NCI-H774 (cell line): ENCODE results near the gene UGT1A4.
"Not testable (repeated sequence)": the region's sequence is repeated elsewhere in the genome, so short reads cannot be mapped to it uniquely, and the experiment has no call there.

Experiments
- DNase-seq: peaks from one replicate; lab custom pipeline; 2025; lab: John Stamatoyannopoulos, UW

Gene UGT1A4

DNA sequence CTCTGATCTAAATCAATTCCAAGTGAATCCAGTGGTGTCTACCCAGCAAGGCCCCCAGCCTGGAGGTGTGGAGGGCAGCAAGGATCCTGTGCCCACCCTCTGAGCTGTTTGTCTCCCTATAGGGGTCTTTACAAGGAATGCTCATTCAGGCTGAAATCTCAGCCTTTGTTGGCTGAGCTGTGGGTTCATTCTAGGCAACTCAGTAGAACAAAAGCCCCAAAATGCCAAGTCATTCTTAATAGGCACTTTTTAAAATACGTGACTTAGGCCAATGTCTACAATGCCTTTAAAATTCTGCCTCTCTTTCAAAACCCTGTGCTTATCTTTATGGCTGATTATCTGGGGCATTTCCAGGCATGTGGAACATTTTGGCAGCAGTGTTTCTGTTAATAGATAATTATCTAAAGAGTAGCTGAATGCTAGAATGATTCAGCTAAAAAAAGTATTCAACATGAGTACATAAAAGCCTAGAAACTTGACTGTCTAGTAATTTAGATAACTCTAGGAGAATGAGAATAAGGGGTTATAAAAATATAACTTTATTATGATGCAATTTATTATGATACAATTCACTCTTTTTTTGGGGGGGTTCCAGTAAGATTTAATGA lies 18.4 kb upstream of the UGT1A4 start:
- no peak for DNase-seq

DNA sequence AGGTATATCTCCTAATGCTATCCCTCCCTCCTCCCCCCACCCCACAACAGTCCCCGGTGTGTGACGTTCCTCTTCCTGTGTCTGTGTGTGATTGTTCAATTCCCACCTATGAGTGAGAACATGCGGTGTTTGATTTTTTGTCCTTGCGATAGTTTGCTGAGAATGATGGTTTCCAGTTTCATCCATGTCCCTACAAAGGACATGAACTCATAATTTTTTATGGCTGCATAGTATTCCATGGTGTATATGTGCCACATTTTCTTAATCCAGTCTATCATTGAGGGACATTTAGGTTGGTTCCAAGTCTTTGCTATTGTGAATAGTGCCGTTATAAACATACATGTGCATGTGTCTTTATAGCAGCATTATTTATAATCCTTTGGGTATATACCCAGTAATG lies 17.7 kb upstream of the UGT1A4 start:
- DNase-seq = not testable (repeated sequence)

GRCh38 chr2:233702238-233702637 lies 16.3 kb upstream of the UGT1A4 start:
- DNase-seq = no peak

GRCh38 chr2:233705911-233706506 lies 12.5 kb upstream of the UGT1A4 start:
- no peak for DNase-seq

- DNase-seq = no peak
Measured at GRCh38 chr2:233706720-233707119, 11.8 kb upstream of the UGT1A4 start.

- no peak for DNase-seq
Measured at GRCh38 chr2:233707940-233708644, 10.4 kb upstream of the UGT1A4 start.

DNA sequence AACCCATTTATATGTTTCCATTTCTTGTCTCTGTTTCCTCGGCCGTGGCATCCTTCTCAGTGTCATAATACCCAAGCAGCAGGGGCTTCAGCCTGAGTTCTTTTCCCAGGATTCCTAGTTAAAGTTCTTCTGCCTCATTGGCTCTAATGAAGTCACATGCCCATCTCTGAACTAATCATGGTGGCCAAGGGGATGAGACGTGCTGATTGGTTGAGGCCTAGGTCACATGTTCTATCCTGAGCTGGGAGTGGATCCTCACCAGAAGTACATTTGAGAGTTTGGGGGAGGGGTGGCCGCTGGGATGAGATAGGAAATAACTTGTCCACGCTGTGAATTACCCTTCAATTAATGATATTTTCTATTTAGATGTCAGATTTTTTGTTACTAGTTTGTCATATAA lies 9.6 kb upstream of the UGT1A4 start:
- no peak for DNase-seq

- DNase-seq = peak; percentile 63
Measured at GRCh38 chr2:233711312-233712008, 7.1 kb upstream of the UGT1A4 start.

DNA sequence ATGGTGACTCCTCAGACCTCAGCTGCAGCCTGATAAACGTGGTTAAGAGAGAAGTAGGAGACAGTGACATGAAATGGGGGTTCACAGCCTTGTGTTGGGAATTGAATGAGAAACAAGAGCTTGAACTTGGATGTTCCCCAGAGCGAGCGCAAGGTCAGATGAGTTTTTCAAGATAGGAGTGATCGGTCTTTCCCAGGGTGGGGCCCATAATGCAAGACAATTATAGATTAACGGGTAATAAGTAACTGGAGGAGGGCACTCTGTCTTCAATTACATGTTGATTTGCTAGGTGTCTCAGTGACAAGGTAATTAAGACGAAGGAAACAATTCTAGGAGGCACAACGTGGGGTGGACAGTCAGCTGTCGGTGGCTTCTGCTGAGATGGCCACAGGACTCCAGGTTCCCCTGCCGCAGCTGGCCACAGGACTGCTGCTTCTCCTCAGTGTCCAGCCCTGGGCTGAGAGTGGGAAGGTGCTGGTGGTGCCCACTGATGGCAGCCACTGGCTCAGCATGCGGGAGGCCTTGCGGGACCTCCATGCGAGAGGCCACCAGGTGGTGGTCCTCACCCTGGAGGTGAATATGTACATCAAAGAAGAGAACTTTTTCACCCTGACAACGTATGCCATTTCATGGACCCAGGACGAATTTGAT lies 5.8 kb upstream of the UGT1A4 start, which contains the start of gene UGT1A5:
Gene UGT1A5, plus strand, starts transcription at position 297 of the 651 bp plus-strand sequence. Its CDS starts 85 bp downstream, at position 382.
- DNase-seq = no peak

DNA sequence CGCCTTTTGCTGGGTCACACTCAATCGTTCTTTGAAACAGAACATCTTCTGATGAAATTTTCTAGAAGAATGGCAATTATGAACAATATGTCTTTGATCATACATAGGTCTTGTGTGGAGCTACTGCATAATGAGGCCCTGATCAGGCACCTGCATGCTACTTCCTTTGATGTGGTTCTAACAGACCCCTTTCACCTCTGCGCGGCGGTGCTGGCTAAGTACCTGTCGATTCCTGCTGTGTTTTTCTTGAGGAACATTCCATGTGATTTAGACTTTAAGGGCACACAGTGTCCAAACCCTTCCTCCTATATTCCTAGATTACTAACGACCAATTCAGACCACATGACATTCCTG lies 5.3 kb upstream of the UGT1A4 start:
- no peak for DNase-seq

- no peak for DNase-seq
Measured at GRCh38 chr2:233714121-233714520, 4.4 kb upstream of the UGT1A4 start.

- no peak for DNase-seq
Measured at GRCh38 chr2:233728723-233729301, 10.3 kb downstream of the UGT1A4 start, which contains the start of gene UGT1A3. UGT1A3 (plus strand) TSS chr2:233729042; CDS start chr2:233729127, 85 bp downstream.

DNA sequence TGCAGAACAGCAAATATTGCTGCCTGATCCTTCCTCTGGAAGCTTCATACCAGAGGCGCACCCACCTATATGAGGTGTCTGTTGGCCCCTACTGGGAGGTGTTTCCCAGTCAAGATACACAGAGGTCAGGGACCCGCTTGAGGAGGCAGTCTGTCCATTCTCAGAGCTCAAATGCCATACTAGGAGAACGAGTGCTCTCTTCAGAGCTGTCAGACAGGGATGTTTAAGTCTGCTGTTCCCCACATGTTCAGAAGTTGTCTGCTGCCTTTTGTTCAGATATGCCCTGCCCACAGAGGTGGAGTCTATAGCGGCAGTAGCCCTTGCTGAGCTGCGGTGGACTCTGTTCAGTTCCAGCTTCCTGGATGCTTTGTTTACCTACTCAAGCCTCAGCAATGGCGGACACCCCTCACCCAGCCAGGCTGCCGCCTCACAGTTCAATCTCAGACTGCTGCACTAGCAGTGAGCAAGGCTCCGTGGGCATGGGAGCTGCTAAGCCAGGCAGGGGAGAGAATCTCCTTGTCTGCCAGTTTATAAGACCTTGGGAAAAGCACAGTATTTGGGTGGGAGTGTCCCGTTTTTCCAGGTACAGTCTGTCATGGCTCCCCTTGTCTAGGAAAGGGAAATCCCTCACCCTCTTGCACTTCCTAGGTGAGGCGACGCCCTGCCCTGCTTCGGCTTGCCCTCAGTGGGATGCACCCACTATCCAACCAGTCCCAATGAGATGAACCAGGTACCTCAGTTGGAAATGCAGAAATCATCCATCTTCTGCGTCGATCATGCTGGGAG lies 18.5 kb downstream of the UGT1A4 start:
- not testable (repeated sequence) for DNase-seq

GRCh38 chr2:233740870-233741269 lies 22.3 kb downstream of the UGT1A4 start:
- no peak for DNase-seq

GRCh38 chr2:233743464-233744259 lies 25.1 kb downstream of the UGT1A4 start:
- no peak for DNase-seq

GRCh38 chr2:233745073-233745755 lies 26.7 kb downstream of the UGT1A4 start:
- DNase-seq = no peak

DNA sequence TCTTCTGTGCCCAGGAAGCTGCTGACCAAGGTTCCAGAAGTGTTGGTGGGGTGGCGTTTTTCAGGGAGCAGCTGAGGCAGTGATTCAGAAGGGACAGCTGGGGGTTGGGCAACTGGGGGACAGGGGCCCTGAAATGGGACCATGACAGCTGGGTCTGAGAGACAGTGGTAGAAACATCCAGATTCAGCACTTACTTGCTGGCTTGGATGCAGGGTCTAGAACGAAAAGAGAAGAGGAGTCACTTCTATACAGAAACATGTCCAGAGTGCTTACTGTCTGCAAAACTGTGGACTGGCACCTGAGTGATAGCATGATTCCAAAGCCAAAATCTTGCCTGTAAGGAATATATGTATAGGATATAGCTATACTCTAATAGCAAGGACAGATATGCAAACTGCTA lies 27.3 kb downstream of the UGT1A4 start:
- not testable (repeated sequence) for DNase-seq

- no peak for DNase-seq
Measured at GRCh38 chr2:233746475-233747282, 28.1 kb downstream of the UGT1A4 start.

DNA sequence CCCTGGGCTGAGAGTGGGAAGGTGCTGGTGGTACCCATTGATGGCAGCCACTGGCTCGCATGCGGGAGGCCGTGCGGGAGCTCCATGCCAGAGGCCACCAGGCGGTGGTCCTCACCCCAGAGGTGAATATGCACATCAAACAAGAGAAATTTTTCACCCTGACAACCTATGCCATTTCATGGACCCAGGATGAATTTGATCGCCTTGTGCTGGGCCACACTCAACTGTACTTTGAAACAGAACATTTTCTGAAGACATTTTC lies 28.7 kb downstream of the UGT1A4 start:
- DNase-seq = no peak
